ENCODE data around the gene CAPN12. TPM values are rescaled to one million over a fixed set of nuclear protein-coding genes. Genes with fewer than 3 reads are reported as not detected.

CAPN12 gene
- polyA plus RNA-seq, 2 of the 4 experiments (the other 2 are of a cell fraction), result 10.0 to 11.7 TPM

- H3K9me3 ChIP-seq, result no peaks in the 10 kb centered on the region
- H3K4me2 ChIP-seq, result no peak overlapping the region
- ChIA-PET CTCF (interaction anchor here (0.6 to 38.0 kb wide), 16 partner anchors 5 to 323 kb away, joined by 3 to 764 read pairs (median 4); partner anchors contain the start of genes ACTN4, FAM98C, MRPS12 and SARS2), POLR2A (interaction anchor here (0.9 to 1.1 kb wide), 2 partner anchors 8 to 43 kb away, joined by 3 read pairs; no protein-coding TSS in a partner anchor)
- FAIRE-seq, result no peak
- 88% methylated on average over 6 of the region's 6 CpGs for WGBS (ENCODE audit: missing lambda C conversion rate)
- TF ChIP-seq HOXB5 (CRISPR knock-in tag; IDR thresholded peaks at IDR 0.05) (no peak), RFX5 (IDR thresholded peaks at IDR 0.05) (no peak), MYC (IDR thresholded peaks at IDR 0.05; ENCODE audit: borderline replicate concordance, low read length) (no peak), PHF8 (IDR thresholded peaks at IDR 0.05; ENCODE audit: borderline replicate concordance, low read depth) (no peak), HMGXB4 (CRISPR knock-in tag; IDR thresholded peaks at IDR 0.05; ENCODE audit: borderline replicate concordance) (no peak), EHMT2 (IDR thresholded peaks at IDR 0.05; ENCODE audit: low read depth) (no peak), HES2 (IDR thresholded peaks at IDR 0.05) (no peak), CTCF (IDR thresholded peaks at IDR 0.05) (no peak), ELK1 (IDR thresholded peaks at IDR 0.05; ENCODE audit: low read depth, low read length) (no peak), GATA3 (IDR thresholded peaks at IDR 0.05; ENCODE audit: borderline replicate concordance) (no peak), FOSB (CRISPR knock-in tag; IDR thresholded peaks at IDR 0.05) (no peak), CBX2 (IDR thresholded peaks at IDR 0.05; ENCODE audit: borderline replicate concordance, low read depth) (no peak), RCOR1 (IDR thresholded peaks at IDR 0.05; ENCODE audit: low read depth, low read length) (no peak), HEYL (CRISPR knock-in tag; IDR thresholded peaks at IDR 0.05) (no peak)
- DNase-seq (ENCODE audit: low read depth in 1 of 2, low spot score in 1 of 2), result no peak
- peak overlapping the region in 1 of 2 experiments; percentile 79; a peak in 2 of 6 replicates for H3K27ac ChIP-seq
- no peak for ATAC-seq
- peaks cover 48% of the 10 kb centered on the region for H3K4me1 ChIP-seq
- H3K4me3 ChIP-seq, result no peak overlapping the region
These were observed 18.0 kb downstream of the CAPN12 start for GRCh38 chr19:38726284-38726673.

GRCh38 chr19:38725469-38726283 lies 18.6 kb downstream of the CAPN12 start:
- Histone ChIP-seq H3K9me3 (no peaks in the 10 kb centered on the region), H3K4me3 (no peak overlapping the region), H3K27ac (peak overlapping the region in 1 of 2 experiments; percentile 79; a peak in 2 of 6 replicates), H3K4me1 (peaks cover 42% of the 10 kb centered on the region), H3K4me2 (no peak overlapping the region)
- ATAC-seq (no peak), FAIRE-seq (no peak), DNase-seq (ENCODE audit: low read depth in 1 of 2, low spot score in 1 of 2) (no peak)
- CTCF ChIA-PET, result interaction anchor here (0.6 to 38.0 kb wide), 18 partner anchors 6 to 323 kb away, joined by 3 to 764 read pairs (median 4); partner anchors contain the start of genes ACTN4, FAM98C, MRPS12 and SARS2
- POLR2A ChIA-PET, result interaction anchor here (0.9 to 1.1 kb wide), 2 partner anchors 9 to 42 kb away, joined by 3 read pairs; no protein-coding TSS in a partner anchor
- 93% methylated on average over 21 of the region's 21 CpGs for WGBS (ENCODE audit: missing lambda C conversion rate)
- TF ChIP-seq NPAS2 (CRISPR knock-in tag; IDR thresholded peaks at IDR 0.05; ENCODE audit: borderline replicate concordance) (no peak), SMC3 (IDR thresholded peaks at IDR 0.05) (no peak), ZSCAN20 (CRISPR knock-in tag; IDR thresholded peaks at IDR 0.05) (no peak), ATOH8 (CRISPR knock-in tag; IDR thresholded peaks at IDR 0.05; ENCODE audit: low read depth) (no peak), JUN (IDR thresholded peaks at IDR 0.05) (no peak; a peak in 1 of 5 replicates), RFX5 (IDR thresholded peaks at IDR 0.05) (no peak)
